GM19328 (cell line): ENCODE results near the gene CEACAM21.

Experiments
- ATAC-seq: cut with Tn5 transposase; IDR thresholded peaks from one replicate; pipeline ENCODE4 v1.9.1; 2021; ENCODE audit warnings: mild to moderate bottlenecking, moderate library complexity; ENCODE audit not compliant: unreplicated experiment

Gene CEACAM21

DNA sequence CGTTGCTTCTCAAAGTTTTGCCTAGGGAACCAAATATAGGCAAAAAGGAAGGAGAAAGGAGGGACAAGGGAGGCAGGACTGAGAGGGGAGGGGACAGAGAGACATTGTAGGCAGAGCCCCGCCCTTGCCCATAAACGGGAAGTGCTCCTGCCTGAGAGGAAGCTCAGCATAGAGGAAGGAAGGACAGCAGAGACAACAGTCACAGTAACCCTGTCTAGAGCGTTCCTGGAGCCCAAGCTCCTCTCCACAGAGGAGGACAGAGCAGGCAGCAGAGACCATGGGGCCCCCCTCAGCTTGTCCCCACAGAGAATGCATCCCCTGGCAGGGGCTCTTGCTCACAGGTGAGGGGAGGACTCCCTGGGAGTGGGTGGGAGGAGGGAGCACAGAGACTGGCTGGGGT is at the start of gene CEACAM21:
Gene CEACAM21, plus strand, starts transcription at position 169 of the 400 bp plus-strand sequence. Its CDS starts 109 bp downstream, at position 278.
- peak; percentile 72 for ATAC-seq

DNA sequence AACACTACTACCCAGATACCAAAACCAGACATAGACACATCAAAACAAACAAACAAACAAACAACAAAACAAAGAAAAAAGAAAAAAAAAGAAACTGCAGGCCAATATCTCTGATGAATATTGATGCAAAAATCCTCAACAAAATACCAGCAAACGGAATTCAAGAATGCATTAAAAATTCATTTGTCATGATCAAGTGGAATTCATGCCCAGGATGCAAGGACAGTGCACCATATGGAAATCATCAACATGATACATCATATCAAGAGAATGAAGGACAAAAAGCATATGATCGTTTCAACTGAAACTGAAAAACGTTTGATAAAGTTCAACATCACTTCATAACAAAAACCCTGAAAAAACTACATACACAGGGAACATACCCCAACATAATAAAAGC is 48.9 kb upstream of the CEACAM21 start:
- no peak for ATAC-seq

- ATAC-seq, result no peak
These were observed 47.9 kb upstream of the CEACAM21 start for GRCh38 chr19:41528106-41528505.

DNA sequence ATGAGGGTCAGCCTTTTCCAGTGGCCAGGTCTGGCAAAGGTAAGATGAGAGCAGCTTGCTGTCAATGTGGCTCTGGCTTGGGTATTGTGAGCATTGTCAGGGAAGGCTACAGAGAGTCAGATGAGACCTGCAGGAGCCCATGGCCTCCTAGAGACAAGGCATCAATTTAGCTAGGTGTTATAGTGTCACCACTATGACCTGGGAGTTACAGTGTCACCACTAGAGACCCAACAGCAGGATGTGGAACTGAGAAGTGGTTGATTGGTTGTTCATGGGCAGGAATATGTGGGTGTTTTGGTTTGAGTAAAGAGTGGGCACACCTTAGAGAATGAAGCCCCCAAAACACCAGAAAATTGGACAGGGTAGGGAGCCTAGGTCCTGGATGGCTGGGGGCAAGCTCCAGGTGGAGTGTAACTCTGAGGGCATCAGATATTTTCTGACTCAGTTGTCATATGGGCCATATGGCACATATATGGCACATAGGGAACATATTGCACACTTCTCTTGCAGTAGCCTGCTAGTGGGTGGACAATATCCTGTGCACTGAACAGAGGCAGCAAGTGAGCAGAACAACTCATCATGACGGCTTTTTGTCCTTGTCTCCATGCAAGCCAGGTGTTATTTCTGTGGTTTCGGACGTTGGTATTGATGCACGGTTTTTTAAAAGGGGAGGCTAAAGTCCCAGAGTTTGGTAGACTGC is 46.3 kb upstream of the CEACAM21 start:
- no peak for ATAC-seq

DNA sequence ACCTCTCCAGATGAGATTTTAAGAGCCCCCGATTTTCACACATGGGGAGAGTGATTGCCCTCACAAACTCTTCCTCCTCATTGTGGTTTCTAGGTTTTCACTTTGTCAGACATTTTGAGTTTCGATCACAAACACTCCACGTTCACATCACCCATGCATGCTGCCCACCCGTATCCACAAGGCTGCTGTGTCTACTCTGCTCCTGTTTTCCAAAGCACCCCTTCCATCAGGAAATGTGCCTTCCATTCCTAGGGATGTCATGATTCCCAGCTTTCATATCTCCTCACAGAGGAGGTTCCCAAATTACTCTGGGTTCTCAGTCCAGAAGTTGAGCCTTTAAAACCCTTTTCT is 45.8 kb upstream of the CEACAM21 start:
- ATAC-seq, result no peak

DNA sequence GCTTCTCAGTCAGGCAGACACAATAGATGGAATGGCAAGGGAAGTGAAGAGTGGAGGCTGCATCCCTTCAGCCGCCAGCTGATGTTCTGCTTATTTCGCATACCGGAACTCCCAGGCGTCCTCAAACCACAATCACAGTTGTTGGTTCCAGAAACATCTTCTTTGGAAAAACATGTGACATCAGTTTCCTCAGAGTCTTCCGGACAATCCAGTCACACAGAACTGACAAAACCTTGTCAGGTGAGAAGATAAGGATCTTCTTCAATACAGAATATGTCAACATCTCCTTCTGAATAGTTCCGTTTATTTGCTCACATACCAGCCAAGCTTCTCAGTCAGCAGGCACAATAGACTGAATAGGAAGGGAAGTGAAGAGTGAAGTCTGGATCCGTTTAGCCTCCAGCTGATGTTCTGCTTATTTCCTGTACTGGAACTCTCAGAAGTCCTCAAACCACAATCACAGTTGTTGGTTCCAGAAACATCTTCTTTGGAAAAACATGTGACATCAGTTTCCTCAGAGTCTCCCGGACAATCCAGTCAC is 45.1 kb upstream of the CEACAM21 start:
- ATAC-seq, result no peak

DNA sequence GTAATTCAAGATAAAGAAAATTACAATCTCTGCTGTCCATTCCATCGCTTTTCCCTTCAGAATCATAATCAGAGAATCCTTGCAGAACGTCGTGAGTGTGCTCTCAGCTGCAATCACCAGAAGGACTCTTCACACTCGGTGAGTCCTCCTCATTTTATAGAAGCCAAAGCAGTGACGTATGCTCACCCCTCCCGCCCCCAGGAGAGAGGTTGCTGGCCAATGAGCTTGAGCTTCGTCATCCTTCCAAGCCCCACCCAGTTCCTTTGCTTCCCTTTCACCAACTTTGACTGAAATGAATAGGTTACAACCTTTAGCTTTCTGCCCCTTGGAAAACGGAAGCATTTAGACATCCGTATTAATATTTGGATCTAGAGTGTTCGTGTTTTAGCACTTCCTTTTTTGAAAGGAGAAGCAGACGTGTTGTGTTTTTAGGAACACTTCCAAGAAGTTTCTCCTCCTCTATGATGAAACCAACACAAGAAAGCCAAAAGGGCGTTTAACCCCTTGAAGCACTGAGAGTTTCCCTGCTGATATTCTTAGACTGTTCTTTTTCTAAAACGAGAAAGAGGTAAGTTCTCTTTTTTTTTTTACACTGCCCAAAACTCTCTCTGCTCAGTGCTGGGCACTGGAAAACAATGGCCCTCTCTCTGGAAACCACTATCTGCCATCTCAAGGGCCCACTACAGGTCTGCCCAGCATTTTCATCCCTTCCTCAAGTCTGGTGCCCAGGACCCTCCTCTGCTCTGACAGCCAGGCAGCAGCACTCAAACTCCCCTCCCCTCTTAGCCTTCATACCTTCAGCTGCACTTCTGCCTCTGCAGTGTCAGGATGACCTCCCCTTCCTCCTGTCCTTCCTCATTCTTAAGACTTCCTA is 44.3 kb upstream of the CEACAM21 start:
- no peak for ATAC-seq

DNA sequence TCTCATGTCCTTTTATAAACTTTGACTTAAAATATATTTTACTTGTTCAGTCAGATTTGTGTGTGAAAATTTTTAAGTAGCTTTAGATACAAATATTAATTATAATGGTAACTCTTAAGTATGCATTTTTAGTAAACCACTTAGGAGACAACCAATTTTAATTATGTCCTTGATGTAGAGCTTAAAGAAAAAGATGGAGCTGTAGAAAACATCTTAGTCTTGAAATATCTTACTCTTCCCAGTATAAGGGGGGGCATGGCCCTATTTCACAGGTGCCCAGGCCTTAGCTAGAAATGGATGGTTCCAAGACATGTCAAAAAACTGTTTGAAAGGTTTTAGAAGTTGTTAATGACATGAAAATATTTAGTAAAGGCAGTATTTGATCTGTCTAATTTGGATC is 43.4 kb upstream of the CEACAM21 start:
- no peak for ATAC-seq

- no peak for ATAC-seq
These were observed 42.2 kb upstream of the CEACAM21 start for GRCh38 chr19:41533671-41534215.

DNA sequence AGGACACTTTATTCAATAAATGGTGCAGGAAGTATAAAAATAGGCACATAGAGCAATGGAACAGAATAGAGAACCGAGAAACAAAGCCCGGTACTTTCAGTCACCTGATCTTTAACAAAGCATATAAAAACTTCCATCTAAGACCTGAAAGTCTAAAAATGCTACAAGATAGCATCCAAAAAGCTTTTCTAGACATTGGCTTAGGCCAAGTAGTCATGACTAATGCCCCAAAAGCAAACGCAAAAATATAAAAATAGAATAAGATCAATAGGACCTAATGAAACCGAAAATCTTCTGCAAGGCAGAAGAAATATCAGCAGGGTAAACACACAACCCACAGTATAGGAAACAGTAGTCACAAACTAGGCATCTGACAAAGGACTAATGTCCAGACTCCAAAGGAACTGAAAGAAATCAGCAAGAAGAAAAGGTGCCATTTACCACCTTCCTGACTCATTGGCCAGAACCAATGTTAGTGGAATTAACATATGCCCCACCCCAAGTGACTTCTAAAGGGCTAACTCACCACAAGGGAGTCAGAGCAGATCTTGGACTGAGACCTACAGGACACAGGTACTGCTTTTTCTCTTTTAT is 40.8 kb upstream of the CEACAM21 start:
- peak; percentile 56 for ATAC-seq

DNA sequence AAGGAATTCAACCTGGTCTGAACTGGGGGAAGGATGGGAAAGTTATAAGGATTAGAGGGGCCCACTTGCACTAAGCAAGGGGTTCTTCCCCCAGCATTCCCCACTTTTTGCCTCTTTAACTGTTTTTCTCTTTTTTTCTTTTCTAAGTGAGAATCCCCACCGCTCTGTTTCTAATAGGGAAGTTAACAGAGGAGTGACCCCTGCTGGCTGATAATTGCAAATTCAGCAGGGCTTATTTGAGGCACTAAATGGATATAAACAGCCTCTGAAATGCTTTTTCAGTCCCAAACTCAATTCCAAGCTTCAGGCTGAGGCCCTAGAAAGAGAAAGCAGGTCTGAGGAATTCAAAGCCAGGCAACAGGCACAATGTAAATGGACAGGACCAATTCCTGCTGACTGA is 38.2 kb upstream of the CEACAM21 start:
- no peak for ATAC-seq

- no peak for ATAC-seq
These were observed 35.8 kb upstream of the CEACAM21 start for GRCh38 chr19:41540041-41540695.

DNA sequence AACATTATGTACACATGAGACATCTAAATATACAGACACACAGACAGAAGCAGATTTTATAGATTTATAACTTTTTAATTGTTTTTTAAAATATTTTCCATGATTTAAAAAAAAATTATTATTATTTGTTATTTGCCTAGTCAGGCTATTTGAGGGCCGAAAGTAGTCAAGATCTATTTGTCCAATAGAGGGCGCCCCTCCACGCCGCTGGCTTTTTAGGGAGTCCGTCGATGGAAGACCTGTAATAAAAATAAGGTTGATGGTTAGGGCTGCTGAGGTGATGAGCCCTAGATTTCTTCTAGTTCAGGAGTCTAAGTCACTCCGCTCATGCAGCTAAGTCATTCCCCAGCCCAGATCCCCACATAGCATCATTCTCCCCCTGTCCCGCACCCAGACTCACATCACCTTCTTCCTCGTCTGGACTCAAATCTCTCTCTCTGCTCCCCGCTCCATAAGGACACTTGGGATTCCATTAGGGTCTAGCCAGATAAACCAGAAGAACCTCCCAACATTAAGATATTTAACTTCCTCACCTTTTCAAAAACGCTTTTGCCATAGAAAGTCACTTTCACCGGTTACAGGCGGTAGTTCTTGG is 33.9 kb upstream of the CEACAM21 start:
- no peak for ATAC-seq

DNA sequence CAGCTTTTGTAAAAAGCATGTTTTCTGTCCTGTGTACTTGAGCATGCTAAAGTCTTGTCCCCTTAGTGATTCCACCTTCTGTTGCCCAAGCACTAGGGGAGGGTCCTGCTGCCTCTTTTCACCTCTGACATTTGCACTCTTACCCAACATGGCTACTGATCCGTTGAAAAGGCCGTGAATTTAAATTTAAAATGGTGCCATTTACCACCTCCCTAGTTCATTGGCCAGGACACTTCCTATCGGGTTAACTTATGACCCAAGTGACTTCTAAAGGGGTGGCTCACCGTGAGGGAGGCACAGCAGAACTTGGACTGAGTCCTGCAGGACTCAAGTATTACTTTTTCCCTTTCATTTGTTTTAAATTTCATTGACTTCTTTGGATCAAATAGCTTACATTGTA is 33.3 kb upstream of the CEACAM21 start:
- ATAC-seq, result no peak

GRCh38 chr19:41543582-41543981 is 32.4 kb upstream of the CEACAM21 start:
- no peak for ATAC-seq

- ATAC-seq, result no peak
These were observed 30.4 kb upstream of the CEACAM21 start for GRCh38 chr19:41545547-41545946.

- ATAC-seq, result no peak
These were observed 29.6 kb upstream of the CEACAM21 start for GRCh38 chr19:41546386-41546789.

DNA sequence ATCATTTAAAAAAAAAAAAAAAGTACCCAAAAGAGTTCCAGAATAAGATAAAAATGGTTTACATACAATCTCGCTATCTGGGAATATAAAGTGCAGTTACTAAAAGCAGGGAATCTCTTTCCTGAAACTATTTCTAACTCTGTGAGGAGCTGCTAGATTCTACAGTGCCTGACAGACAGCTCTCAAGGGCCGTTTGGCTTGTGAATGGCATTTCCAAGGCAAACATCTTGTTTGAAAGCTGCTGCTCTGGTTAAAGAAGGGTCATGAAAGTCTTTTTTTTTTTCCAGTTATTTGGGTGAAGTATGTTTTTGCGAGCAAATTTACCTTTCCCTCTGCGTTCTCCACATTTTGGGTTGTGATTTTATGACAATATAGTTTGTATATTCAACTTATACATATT is 29.0 kb upstream of the CEACAM21 start:
- no peak for ATAC-seq

DNA sequence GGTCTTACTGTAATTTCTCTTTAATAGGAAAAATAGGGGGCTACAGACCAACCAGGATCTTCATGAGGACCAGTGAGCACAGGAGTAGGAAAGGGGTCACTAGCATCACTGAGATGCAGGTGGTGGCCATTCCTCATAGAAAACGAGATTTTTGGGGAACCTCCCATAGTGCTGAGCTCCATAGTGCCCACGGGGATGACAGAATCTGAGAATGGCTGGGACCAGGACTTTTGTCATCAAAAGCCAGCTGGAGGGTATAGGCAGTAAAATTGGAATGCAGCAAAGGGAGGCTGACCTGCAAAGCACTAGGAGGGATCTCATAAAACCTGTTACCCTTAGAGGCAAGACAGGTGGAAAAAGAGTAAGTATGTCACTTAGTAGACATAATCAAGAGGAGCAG is 28.4 kb upstream of the CEACAM21 start:
- ATAC-seq, result no peak

- no peak for ATAC-seq
These were observed 27.9 kb upstream of the CEACAM21 start for GRCh38 chr19:41548047-41548446.
